ENCODE measurements around the gene NTNG2. TPM values are rescaled to one million over a fixed set of nuclear protein-coding genes. Genes with fewer than 3 reads are reported as not detected.

The NTNG2 gene
- total and polyA plus RNA-seq, 2 donors (not counting 1 experiment from before 2014, with no cell fraction given), result 1.3 to 2.1 TPM

- no peak overlapping the region for H3K4me3 ChIP-seq (replicated peaks in 1 of 4; ENCODE audit: control extremely low read depth in 1 of 4, insufficient read depth in 1 of 4, low read depth in 3 of 4, low read length in 4 of 4)
- no peaks in the 10 kb centered on the region for H3K36me3 ChIP-seq (ENCODE audit: control insufficient read depth, insufficient read depth, low read length)
- H2AFZ ChIP-seq (ENCODE audit: low read length), result no peak overlapping the region
- no peak overlapping the region for H3K4me2 ChIP-seq (ENCODE audit: extremely low read depth, insufficient read depth, low read length)
- TF ChIP-seq EZH2 (IDR thresholded peaks at IDR 0.05; ENCODE audit: low read length, missing control alignments), result no peak
- no peak for TF ChIP-seq CTCF (conservative IDR thresholded peaks at IDR 0.05 in 1 of 2, IDR thresholded peaks at IDR 0.05 in 1 of 2; ENCODE audit: low read depth in 1 of 2, low read length in 2 of 2)
- no peaks in the 10 kb centered on the region for H3K79me2 ChIP-seq (ENCODE audit: control insufficient read depth, insufficient read depth, low read length)
- DNase-seq (ENCODE audit: low read depth in 2 of 2), result no peak
- no peaks in the 10 kb centered on the region for H3K9me3 ChIP-seq (ENCODE audit: control insufficient read depth, insufficient read depth, low read depth, low read length)
- no peak overlapping the region for H3K9ac ChIP-seq (ENCODE audit: insufficient read depth, low read length)
- H4K20me1 ChIP-seq (ENCODE audit: control insufficient read depth, extremely low read depth, insufficient read depth, low read length), result no peaks in the 10 kb centered on the region
- H3K27me3 ChIP-seq (ENCODE audit: control insufficient read depth, insufficient read depth, low read length), result peaks cover 24% of the 10 kb centered on the region
- H3K4me1 ChIP-seq (ENCODE audit: control insufficient read depth, extremely low read depth, insufficient read depth, low read length), result peaks cover 6% of the 10 kb centered on the region
- H3K27ac ChIP-seq (ENCODE audit: insufficient read depth, low read length), result no peak overlapping the region
Measured at GRCh38 chr9:132238992-132239391, 77.1 kb downstream of the NTNG2 start.

DNA sequence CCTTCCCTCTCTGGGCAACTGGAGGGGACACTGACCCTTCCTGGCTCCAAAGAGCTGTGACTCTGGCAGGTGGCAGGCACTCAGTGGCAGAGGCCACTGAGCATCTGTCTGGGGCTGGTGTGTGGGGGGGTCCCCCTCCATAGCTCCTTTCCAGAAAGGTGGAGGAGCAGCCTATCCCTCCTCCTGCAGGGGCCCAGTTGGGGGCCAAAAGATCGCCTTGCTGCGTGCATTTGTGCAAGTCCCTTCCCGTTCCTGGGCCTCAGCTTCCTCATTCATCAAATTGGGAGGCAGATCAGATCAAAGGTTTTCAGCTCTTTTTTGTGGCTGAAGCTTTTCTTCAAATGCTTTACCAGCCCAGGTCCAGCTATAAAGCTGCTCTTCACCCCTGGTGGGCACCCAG, 77.7 kb downstream of the NTNG2 start:
- no peak for DNase-seq (ENCODE audit: low read depth in 2 of 2)
- Histone ChIP-seq H4K20me1 (ENCODE audit: control insufficient read depth, extremely low read depth, insufficient read depth, low read length) (no peaks in the 10 kb centered on the region), H3K4me3 (replicated peaks in 1 of 4; ENCODE audit: control extremely low read depth in 1 of 4, insufficient read depth in 1 of 4, low read depth in 3 of 4, low read length in 4 of 4) (no peak overlapping the region), H3K9ac (ENCODE audit: insufficient read depth, low read length) (no peak overlapping the region), H3K27ac (ENCODE audit: insufficient read depth, low read length) (no peak overlapping the region), H3K27me3 (ENCODE audit: control insufficient read depth, insufficient read depth, low read length) (peaks cover 20% of the 10 kb centered on the region), H3K4me1 (ENCODE audit: control insufficient read depth, extremely low read depth, insufficient read depth, low read length) (peaks cover 7% of the 10 kb centered on the region), H3K4me2 (ENCODE audit: extremely low read depth, insufficient read depth, low read length) (no peak overlapping the region), H3K9me3 (ENCODE audit: control insufficient read depth, insufficient read depth, low read depth, low read length) (no peaks in the 10 kb centered on the region), H3K36me3 (ENCODE audit: control insufficient read depth, insufficient read depth, low read length) (no peaks in the 10 kb centered on the region), H2AFZ (ENCODE audit: low read length) (no peak overlapping the region), H3K79me2 (ENCODE audit: control insufficient read depth, insufficient read depth, low read length) (no peaks in the 10 kb centered on the region)
- TF ChIP-seq CTCF (conservative IDR thresholded peaks at IDR 0.05 in 1 of 2, IDR thresholded peaks at IDR 0.05 in 1 of 2; ENCODE audit: low read depth in 1 of 2, low read length in 2 of 2) (no peak), EZH2 (IDR thresholded peaks at IDR 0.05; ENCODE audit: low read length, missing control alignments) (no peak)

- no peak overlapping the region for H3K4me2 ChIP-seq (ENCODE audit: extremely low read depth, insufficient read depth, low read length)
- no peaks in the 10 kb centered on the region for H3K9me3 ChIP-seq (ENCODE audit: control insufficient read depth, insufficient read depth, low read depth, low read length)
- peaks cover 19% of the 10 kb centered on the region for H3K27me3 ChIP-seq (ENCODE audit: control insufficient read depth, insufficient read depth, low read length)
- H3K27ac ChIP-seq (ENCODE audit: insufficient read depth, low read length), result no peak overlapping the region
- H2AFZ ChIP-seq (ENCODE audit: low read length), result no peak overlapping the region
- no peaks in the 10 kb centered on the region for H3K36me3 ChIP-seq (ENCODE audit: control insufficient read depth, insufficient read depth, low read length)
- no peaks in the 10 kb centered on the region for H4K20me1 ChIP-seq (ENCODE audit: control insufficient read depth, extremely low read depth, insufficient read depth, low read length)
- peaks cover 12% of the 10 kb centered on the region for H3K4me1 ChIP-seq (ENCODE audit: control insufficient read depth, extremely low read depth, insufficient read depth, low read length)
- H3K4me3 ChIP-seq (replicated peaks in 1 of 4; ENCODE audit: control extremely low read depth in 1 of 4, insufficient read depth in 1 of 4, low read depth in 3 of 4, low read length in 4 of 4), result no peak overlapping the region
- TF ChIP-seq EZH2 (IDR thresholded peaks at IDR 0.05; ENCODE audit: low read length, missing control alignments) (no peak), CTCF (conservative IDR thresholded peaks at IDR 0.05 in 1 of 2, IDR thresholded peaks at IDR 0.05 in 1 of 2; ENCODE audit: low read depth in 1 of 2, low read length in 2 of 2) (no peak)
- no peak overlapping the region for H3K9ac ChIP-seq (ENCODE audit: insufficient read depth, low read length)
- DNase-seq (ENCODE audit: low read depth in 2 of 2), result no peak
- no peaks in the 10 kb centered on the region for H3K79me2 ChIP-seq (ENCODE audit: control insufficient read depth, insufficient read depth, low read length)
Measured at GRCh38 chr9:132239999-132240840, 78.4 kb downstream of the NTNG2 start.
